Stimulated activated naive CD8-positive, alpha-beta T cell treated with anti-CD3 and anti-CD28 coated beads, Interleukin-15, amount 100 ng/mL, for 72 hours (primary cell): Measurements from ENCODE around the gene CD300A.
"Not testable (repeated sequence)": the region's sequence is repeated elsewhere in the genome, so short reads cannot be mapped to it uniquely, and the experiment has no call there.

ENCODE experiments used
- ATAC-seq: fragments of 150-1000 bp; cut with Tn5 transposase; 2 replicates; pipeline ENCODE4 v1.10.0; 2021; ENCODE audit warnings: mild to moderate bottlenecking, moderate library complexity
- DNase-seq, 2 donors: peaks; one replicate each; pipeline ENCODE4 v3.0.0; 2021 to 2022
- H3K27ac Mint-ChIP-seq, 2 donors: one replicate each; pipeline ENCODE4 v1.8.0; 2022; ENCODE audit warnings: mild to moderate bottlenecking in 2 of 2, mixed read lengths in 2 of 2, moderate library complexity in 2 of 2
- H3K27me3 Mint-ChIP-seq: one replicate; pipeline ENCODE4 v1.8.0; 2022; ENCODE audit warnings: mixed read lengths
- H3K4me1 Mint-ChIP-seq: one replicate; pipeline ENCODE4 v1.8.0; 2022; ENCODE audit warnings: mild to moderate bottlenecking, mixed read lengths
- H3K4me3 Mint-ChIP-seq, 2 donors: one replicate each; pipeline ENCODE4 v1.8.0; 2022; ENCODE audit warnings: mild to moderate bottlenecking in 2 of 2, mixed read lengths in 2 of 2, moderate library complexity in 1 of 2
- H3K9me3 Mint-ChIP-seq, 2 donors: one replicate each; pipeline ENCODE4 v1.8.0; 2022; ENCODE audit warnings: mixed read lengths in 2 of 2

The CD300A gene

GRCh38 chr17:74480290-74480689 is 13.9 kb downstream of the CD300A start:
- peaks cover 42% of the 10 kb centered on the region for H3K4me1 Mint-ChIP-seq
- no peak for ATAC-seq
- H3K9me3 Mint-ChIP-seq, result peaks cover 9 to 15% of the 10 kb centered on the region in 2 donors
- no peak overlapping the region for H3K27ac Mint-ChIP-seq
- H3K4me3 Mint-ChIP-seq, result no peak overlapping the region
- H3K27me3 Mint-ChIP-seq, result no peaks in the 10 kb centered on the region
- no peak for DNase-seq

- Mint-ChIP-seq H3K4me3 (no peak overlapping the region), H3K9me3 (peaks cover 2% of the 10 kb centered on the region in 2 donors), H3K27me3 (no peaks in the 10 kb centered on the region), H3K27ac (peak overlapping the region in 1 of 2 donors; percentile 22), H3K4me1 (peaks cover 42% of the 10 kb centered on the region)
- ATAC-seq (no peak), DNase-seq (no peak)
Observed at GRCh38 chr17:74481621-74482020, 15.2 kb downstream of the CD300A start.

- H3K4me1 Mint-ChIP-seq, result peaks cover 24% of the 10 kb centered on the region
Observed at GRCh38 chr17:74484066-74484465, 17.6 kb downstream of the CD300A start.

GRCh38 chr17:74485022-74485743 is 18.7 kb downstream of the CD300A start:
- H3K4me3 Mint-ChIP-seq, result no peak overlapping the region
- DNase-seq (no peak), ATAC-seq (no peak)
- no peaks in the 10 kb centered on the region for H3K27me3 Mint-ChIP-seq
- no peak overlapping the region for H3K27ac Mint-ChIP-seq
- peaks cover 13% of the 10 kb centered on the region for H3K4me1 Mint-ChIP-seq
- peaks cover 0 to 12% of the 10 kb centered on the region in 2 donors for H3K9me3 Mint-ChIP-seq

More at GRCh38 chr17:74484066-74484465, 17.6 kb downstream of the CD300A start:
- H3K27ac Mint-ChIP-seq, result no peak overlapping the region
- H3K27me3 Mint-ChIP-seq, result no peaks in the 10 kb centered on the region
- H3K4me3 Mint-ChIP-seq, result no peak overlapping the region
- H3K9me3 Mint-ChIP-seq, result peaks cover 0 to 7% of the 10 kb centered on the region in 2 donors
- DNase-seq (no peak), ATAC-seq (no peak)

GRCh38 chr17:74485841-74486240 is 19.4 kb downstream of the CD300A start:
- DNase-seq, result no peak
- peaks cover 8% of the 10 kb centered on the region for H3K4me1 Mint-ChIP-seq
- no peaks in the 10 kb centered on the region for H3K27me3 Mint-ChIP-seq
- no peak for ATAC-seq
- H3K27ac Mint-ChIP-seq, result no peak overlapping the region
- H3K9me3 Mint-ChIP-seq, result peaks cover 0 to 12% of the 10 kb centered on the region in 2 donors
- no peak overlapping the region for H3K4me3 Mint-ChIP-seq

- H3K27ac Mint-ChIP-seq, result not testable (repeated sequence)
Observed at GRCh38 chr17:74488276-74488675, 21.8 kb downstream of the CD300A start.

GRCh38 chr17:74490716-74491115 is 24.3 kb downstream of the CD300A start:
- Mint-ChIP-seq H3K27me3 (no peaks in the 10 kb centered on the region), H3K27ac (no peak overlapping the region)

More at GRCh38 chr17:74488276-74488675, 21.8 kb downstream of the CD300A start:
- not testable (repeated sequence) for H3K4me1 Mint-ChIP-seq, H3K4me3 Mint-ChIP-seq, DNase-seq, H3K27me3 Mint-ChIP-seq, ATAC-seq
- peaks cover 0 to 12% of the 10 kb centered on the region in 2 donors for H3K9me3 Mint-ChIP-seq

GRCh38 chr17:74491626-74492025 is 25.2 kb downstream of the CD300A start:
- H3K27me3 Mint-ChIP-seq, result no peaks in the 10 kb centered on the region
- DNase-seq, result no peak
- no peak for ATAC-seq
- no peaks in the 10 kb centered on the region for H3K4me1 Mint-ChIP-seq
- H3K27ac Mint-ChIP-seq, result no peak overlapping the region
- H3K9me3 Mint-ChIP-seq, result peaks cover 0 to 12% of the 10 kb centered on the region in 2 donors
- no peak overlapping the region for H3K4me3 Mint-ChIP-seq

More at GRCh38 chr17:74490716-74491115, 24.3 kb downstream of the CD300A start:
- H3K4me3 Mint-ChIP-seq, result no peak overlapping the region
- DNase-seq (no peak), ATAC-seq (no peak)
- H3K4me1 Mint-ChIP-seq, result no peaks in the 10 kb centered on the region
- peaks cover 0 to 12% of the 10 kb centered on the region in 2 donors for H3K9me3 Mint-ChIP-seq

- no peaks in the 10 kb centered on the region for H3K4me1 Mint-ChIP-seq
- DNase-seq (peak; percentile 43 to 60), ATAC-seq (peak; percentile 76)
- no peak overlapping the region for H3K4me3 Mint-ChIP-seq
- no peaks in the 10 kb centered on the region for H3K27me3 Mint-ChIP-seq
- H3K27ac Mint-ChIP-seq, result no peak overlapping the region
- H3K9me3 Mint-ChIP-seq, result peaks cover 0 to 12% of the 10 kb centered on the region in 2 donors
Observed at GRCh38 chr17:74493331-74493833, 26.9 kb downstream of the CD300A start.

- ATAC-seq, result no peak
- H3K27ac Mint-ChIP-seq, result no peak overlapping the region
Observed at GRCh38 chr17:74497471-74497870, 31.0 kb downstream of the CD300A start.

GRCh38 chr17:74499992-74500391 is 33.6 kb downstream of the CD300A start:
- no peak overlapping the region for H3K27ac Mint-ChIP-seq

More at GRCh38 chr17:74497471-74497870, 31.0 kb downstream of the CD300A start:
- Mint-ChIP-seq H3K9me3 (no peaks in the 10 kb centered on the region), H3K4me1 (no peaks in the 10 kb centered on the region), H3K4me3 (no peak overlapping the region), H3K27me3 (no peaks in the 10 kb centered on the region)
- no peak for DNase-seq

GRCh38 chr17:74502861-74503260 is 36.4 kb downstream of the CD300A start:
- Mint-ChIP-seq H3K9me3 (no peaks in the 10 kb centered on the region), H3K27me3 (no peaks in the 10 kb centered on the region), H3K27ac (no peak overlapping the region), H3K4me3 (no peak overlapping the region), H3K4me1 (no peaks in the 10 kb centered on the region)
- no peak for ATAC-seq
- DNase-seq, result no peak

More at GRCh38 chr17:74499992-74500391, 33.6 kb downstream of the CD300A start:
- H3K4me1 Mint-ChIP-seq, result no peaks in the 10 kb centered on the region
- no peaks in the 10 kb centered on the region for H3K27me3 Mint-ChIP-seq
- H3K9me3 Mint-ChIP-seq, result no peaks in the 10 kb centered on the region
- DNase-seq (no peak), ATAC-seq (no peak)
- no peak overlapping the region for H3K4me3 Mint-ChIP-seq

- not testable (repeated sequence) for H3K4me3 Mint-ChIP-seq, H3K9me3 Mint-ChIP-seq, H3K4me1 Mint-ChIP-seq, H3K27me3 Mint-ChIP-seq, DNase-seq, ATAC-seq, H3K27ac Mint-ChIP-seq
Observed at GRCh38 chr17:74503949-74504348, 37.5 kb downstream of the CD300A start.

- Mint-ChIP-seq H3K4me1 (peaks cover 14% of the 10 kb centered on the region), H3K27me3 (no peaks in the 10 kb centered on the region), H3K4me3 (no peak overlapping the region), H3K27ac (no peak overlapping the region), H3K9me3 (no peaks in the 10 kb centered on the region)
- DNase-seq (no peak), ATAC-seq (no peak)
Observed at GRCh38 chr17:74508156-74508555, 41.7 kb downstream of the CD300A start.

GRCh38 chr17:74512036-74512435 is 45.6 kb downstream of the CD300A start:
- peaks cover 32% of the 10 kb centered on the region for H3K4me1 Mint-ChIP-seq
- no peak for ATAC-seq
- H3K27ac Mint-ChIP-seq, result peak overlapping the region in 1 of 2 donors; percentile 13
- no peak for DNase-seq
- H3K9me3 Mint-ChIP-seq, result peaks cover 11 to 19% of the 10 kb centered on the region in 2 donors
- H3K4me3 Mint-ChIP-seq, result no peak overlapping the region
- peaks cover 10% of the 10 kb centered on the region for H3K27me3 Mint-ChIP-seq

GRCh38 chr17:74512624-74513091 is 46.2 kb downstream of the CD300A start:
- Mint-ChIP-seq H3K27ac (peak overlapping the region; percentile 13 to 69), H3K9me3 (peaks cover 11 to 19% of the 10 kb centered on the region in 2 donors), H3K4me3 (peak overlapping the region in 1 of 2 donors; percentile 11), H3K4me1 (peaks cover 32% of the 10 kb centered on the region), H3K27me3 (peaks cover 10% of the 10 kb centered on the region)
- peak in 1 of 2 donors; percentile 62 for DNase-seq
- peak; percentile 85 for ATAC-seq
